Sigmoid colon (tissue), 7 donors: ENCODE results near the gene F11R. TPM values are rescaled to one million over a fixed set of nuclear protein-coding genes. Genes with fewer than 3 reads are reported as not detected.

Source experiments
- DNase-seq: peaks from one replicate; pipeline ENCODE4 v3.0.0-alpha.2; 2019
- H3K27ac ChIP-seq, 4 donors: fragments of 200-600 bp; sonication (generic); one replicate each; pipeline ENCODE4 v1.5.1; 2016 to 2019; ENCODE audit warnings: mild to moderate bottlenecking in 1 of 4
- H3K27me3 ChIP-seq, 3 donors: fragments of 200-600 bp; sonication (generic); one replicate each; pipeline ENCODE4 v1.5.1; 2019; ENCODE audit warnings: mild to moderate bottlenecking in 1 of 3
- H3K36me3 ChIP-seq, 4 donors: fragments of 200-600 bp; sonication (generic); one replicate each; pipeline ENCODE4 v1.5.1; 2016 to 2019
- H3K4me1 ChIP-seq, 4 donors: fragments of 200-600 bp; sonication (generic); one replicate each; pipeline ENCODE4 v1.5.1; 2017 to 2019
- H3K4me3 ChIP-seq, 4 donors: fragments of 200-600 bp; sonication (generic); one replicate each; pipeline ENCODE4 v1.5.1; 2017 to 2019; ENCODE audit warnings: mild to moderate bottlenecking in 2 of 4, moderate library complexity in 1 of 4
- H3K9me3 ChIP-seq, 4 donors: fragments of 200-600 bp in 3 of 4; sonication (generic) in 3 of 4; one replicate each; pipeline versions ENCODE4 v1.5.1 to v1.6.1; 2013 to 2019
- EP300 ChIP-seq, 4 donors: sonication (generic); formaldehyde crosslinking; IDR thresholded peaks; one replicate each; pipeline ENCODE4 v1.6.1; 2017; ENCODE audit warnings: antibody characterized with exemption in 4 of 4
- POLR2A ChIP-seq, 2 donors: fragments of 450-650 bp; IDR thresholded peaks; one replicate each; pipeline ENCODE4 v1.6.1; 2016; ENCODE audit warnings: antibody characterized with exemption in 2 of 2, mild to moderate bottlenecking in 2 of 2, moderate library complexity in 2 of 2
- POLR2AphosphoS5 ChIP-seq, 4 donors: sonication (generic); formaldehyde crosslinking; IDR thresholded peaks; one replicate each; pipeline ENCODE4 v1.6.1; 2017; ENCODE audit warnings: antibody characterized with exemption in 4 of 4
- WGBS, 2 donors: extraction: QIAGEN DNeasy Blood & Tissue Kit; methylation state at CpG; one replicate each; pipeline ENCODE4 v1.1.7; 2013; 5-methylcytosine and 5-hydroxymethylcytosine counted together
- intact Hi-C: fragments of 100-400 bp; cut with DNase I; formaldehyde crosslinking; loops from one replicate; pipeline ENCODE4 v1.15.1; 2023
- polyA plus RNA-seq, 3 donors: library from polyadenylated mRNA; stranded (reverse); fragments of 200-250 nt; gene quantifications; one replicate each; pipeline ENCODE4 v1.2.3, GENCODE V29; 2013
- total RNA-seq, 4 donors: library from RNA; depleted of rRNA; stranded (reverse); fragments of >200 nt; gene quantifications; one replicate each; pipeline ENCODE4 v1.1.0, GENCODE V29; 2016
- TF ChIP-seq, protein P1 (sequence below), 4 experiments: fragments of 450-650 bp in 3 of 4; fragments of 200-600 bp in 1 of 4; IDR thresholded peaks; one replicate each; pipeline ENCODE4 v1.5.1; 2016 to 2019; ENCODE audit warnings: antibody characterized with exemption in 4 of 4, mild to moderate bottlenecking in 3 of 4, moderate library complexity in 2 of 4
- donor health status: healthy with polysubstance abuse.
- donor health status: Bipolar disorder and iron deficiency.
- donor health status: healthy.

The F11R gene
- total and polyA plus RNA-seq, 7 donors, result 2.7 to 96.7 (median 15.6) TPM

DNA sequence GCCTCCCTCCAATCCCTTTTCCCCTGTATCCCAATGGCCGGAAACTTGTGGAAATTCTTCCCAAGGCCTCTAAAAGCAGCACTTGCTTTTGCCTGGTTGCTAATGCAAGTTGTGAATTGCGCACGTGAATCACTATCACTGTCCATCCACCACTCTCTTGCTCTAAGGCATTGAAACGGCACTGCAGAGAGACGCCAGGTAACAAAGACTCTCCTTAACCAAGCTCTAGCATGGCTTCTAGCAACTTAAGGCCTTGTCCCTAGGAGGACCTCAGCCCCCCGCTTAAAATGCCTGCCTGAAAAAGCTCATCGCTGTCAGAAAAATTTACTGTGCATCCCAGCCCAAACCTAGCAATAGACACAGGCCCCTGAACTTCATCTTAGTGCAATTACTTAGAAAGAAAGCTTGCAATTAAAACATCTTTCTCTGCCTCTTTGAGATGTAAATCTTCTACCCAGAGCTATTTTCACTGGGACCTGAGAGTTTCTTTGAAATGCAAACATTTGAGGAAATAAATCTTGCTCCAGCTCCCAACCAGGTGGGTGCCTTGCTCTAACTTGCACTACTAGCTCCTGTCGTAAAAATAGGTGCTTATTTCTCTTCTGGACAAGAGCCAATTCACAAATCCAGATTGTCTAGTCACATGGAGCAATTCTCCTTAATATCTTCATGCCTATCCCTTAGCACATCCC lies 33.4 kb downstream of the F11R start:
- no peak overlapping the region for H3K27ac ChIP-seq
- no peaks in the 10 kb centered on the region for H3K27me3 ChIP-seq
- H3K36me3 ChIP-seq, result no peaks in the 10 kb centered on the region
- 78 to 83% methylated on average over 8 of the region's 8 CpGs for WGBS, 2 donors
- H3K4me1 ChIP-seq, result peaks cover 0 to 5% (median 0%) of the 10 kb centered on the region in 4 donors
- H3K9me3 ChIP-seq, result no peaks in the 10 kb centered on the region
- DNase-seq, result no peak
- H3K4me3 ChIP-seq, result no peak overlapping the region
- intact Hi-C loops, result no loop called here
- TF ChIP-seq EP300 (IDR thresholded peaks at IDR 0.05) (no peak), POLR2AphosphoS5 (IDR thresholded peaks at IDR 0.05) (no peak), POLR2A (IDR thresholded peaks at IDR 0.05) (no peak)
- TF ChIP-seq, protein P1, sequence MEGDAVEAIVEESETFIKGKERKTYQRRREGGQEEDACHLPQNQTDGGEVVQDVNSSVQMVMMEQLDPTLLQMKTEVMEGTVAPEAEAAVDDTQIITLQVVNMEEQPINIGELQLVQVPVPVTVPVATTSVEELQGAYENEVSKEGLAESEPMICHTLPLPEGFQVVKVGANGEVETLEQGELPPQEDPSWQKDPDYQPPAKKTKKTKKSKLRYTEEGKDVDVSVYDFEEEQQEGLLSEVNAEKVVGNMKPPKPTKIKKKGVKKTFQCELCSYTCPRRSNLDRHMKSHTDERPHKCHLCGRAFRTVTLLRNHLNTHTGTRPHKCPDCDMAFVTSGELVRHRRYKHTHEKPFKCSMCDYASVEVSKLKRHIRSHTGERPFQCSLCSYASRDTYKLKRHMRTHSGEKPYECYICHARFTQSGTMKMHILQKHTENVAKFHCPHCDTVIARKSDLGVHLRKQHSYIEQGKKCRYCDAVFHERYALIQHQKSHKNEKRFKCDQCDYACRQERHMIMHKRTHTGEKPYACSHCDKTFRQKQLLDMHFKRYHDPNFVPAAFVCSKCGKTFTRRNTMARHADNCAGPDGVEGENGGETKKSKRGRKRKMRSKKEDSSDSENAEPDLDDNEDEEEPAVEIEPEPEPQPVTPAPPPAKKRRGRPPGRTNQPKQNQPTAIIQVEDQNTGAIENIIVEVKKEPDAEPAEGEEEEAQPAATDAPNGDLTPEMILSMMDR (IDR thresholded peaks at IDR 0.05), result no peak

DNA sequence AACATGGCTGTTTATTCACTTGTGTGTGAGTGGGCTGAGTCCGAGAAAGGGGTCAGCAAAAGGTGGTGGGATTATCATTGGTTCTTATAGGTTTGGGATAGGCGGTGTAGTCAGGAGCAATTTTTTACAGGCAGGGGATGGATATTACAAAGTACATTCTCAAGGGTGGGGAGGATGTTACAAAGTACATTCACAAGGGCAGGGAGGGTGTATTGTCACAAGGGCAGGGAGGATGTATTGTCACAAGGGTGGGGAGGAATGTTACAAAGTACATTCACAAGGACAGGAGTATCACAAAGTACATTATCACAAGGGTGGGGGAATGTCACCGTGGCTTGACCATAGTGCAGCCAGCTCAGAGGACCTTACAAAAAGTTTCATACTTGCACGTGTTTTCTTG lies 35.2 kb downstream of the F11R start:
- H3K27ac ChIP-seq, result no peak overlapping the region
- H3K27me3 ChIP-seq, result peaks cover 0 to 16% (median 14%) of the 10 kb centered on the region in 3 donors
- no peak for DNase-seq
- 90 to 94% methylated on average over 4 of the region's 4 CpGs for WGBS, 2 donors
- intact Hi-C loops, result no loop called here
- TF ChIP-seq EP300 (IDR thresholded peaks at IDR 0.05), result no peak
- TF ChIP-seq POLR2A (IDR thresholded peaks at IDR 0.05), result no peak
- no peak for TF ChIP-seq POLR2AphosphoS5 (IDR thresholded peaks at IDR 0.05)
- TF ChIP-seq, protein P1 (IDR thresholded peaks at IDR 0.05), result no peak
- no peak overlapping the region for H3K4me3 ChIP-seq
- H3K36me3 ChIP-seq, result no peaks in the 10 kb centered on the region
- H3K4me1 ChIP-seq, result peaks cover 0 to 12% (median 2%) of the 10 kb centered on the region in 4 donors
- H3K9me3 ChIP-seq, result no peaks in the 10 kb centered on the region

DNA sequence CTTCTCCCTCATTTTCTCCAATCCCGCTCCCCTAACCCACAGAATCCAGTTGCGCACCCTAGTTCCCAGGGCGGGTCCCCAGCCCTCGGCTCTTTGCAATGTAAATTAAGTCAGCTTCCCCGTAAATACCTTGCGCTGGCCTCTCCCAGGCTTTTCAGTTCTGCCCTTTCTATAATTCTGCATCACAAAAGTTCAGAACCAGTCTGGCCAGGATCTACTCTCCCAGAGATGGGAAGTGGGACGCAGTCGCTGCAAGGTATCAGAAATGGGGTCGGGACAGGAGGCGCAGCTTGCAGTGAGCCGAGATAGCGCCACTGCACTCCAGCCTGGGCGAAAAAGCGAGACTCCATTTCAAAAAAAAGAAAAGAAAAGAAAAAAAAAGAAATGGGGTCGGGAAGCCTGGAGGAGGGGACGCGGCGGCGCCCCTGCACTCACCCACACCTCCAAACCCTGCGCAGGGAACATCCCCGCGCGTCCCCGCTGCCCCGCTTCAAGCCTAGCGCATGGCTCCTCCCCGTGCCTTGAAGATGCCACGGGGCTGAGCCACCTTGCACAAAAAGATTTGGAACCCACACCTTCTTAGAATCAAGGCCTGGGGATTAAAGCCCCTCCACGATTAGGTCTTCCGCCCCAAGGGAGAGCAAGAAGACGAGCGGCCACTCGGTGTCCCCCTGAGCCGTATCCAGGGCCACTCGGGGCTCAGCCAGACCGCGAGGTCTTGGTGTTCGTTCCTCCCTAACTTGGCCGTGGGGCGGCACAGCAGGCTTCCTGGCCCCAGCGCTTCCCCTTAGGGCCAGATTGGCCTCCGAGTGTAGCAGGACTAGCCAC lies 39.2 kb downstream of the F11R start:
- no peak overlapping the region for H3K4me3 ChIP-seq
- WGBS, 2 donors, result 5 to 21% methylated on average over 42 of the region's 42 CpGs
- H3K27me3 ChIP-seq, result peaks cover 0 to 25% (median 14%) of the 10 kb centered on the region in 3 donors
- peaks cover 0 to 7% (median 2%) of the 10 kb centered on the region in 4 donors for H3K4me1 ChIP-seq
- no peaks in the 10 kb centered on the region for H3K9me3 ChIP-seq
- intact Hi-C loops, result no loop called here
- no peak for DNase-seq
- no peak overlapping the region for H3K27ac ChIP-seq
- no peak for TF ChIP-seq POLR2AphosphoS5 (IDR thresholded peaks at IDR 0.05)
- no peaks in the 10 kb centered on the region for H3K36me3 ChIP-seq

DNA sequence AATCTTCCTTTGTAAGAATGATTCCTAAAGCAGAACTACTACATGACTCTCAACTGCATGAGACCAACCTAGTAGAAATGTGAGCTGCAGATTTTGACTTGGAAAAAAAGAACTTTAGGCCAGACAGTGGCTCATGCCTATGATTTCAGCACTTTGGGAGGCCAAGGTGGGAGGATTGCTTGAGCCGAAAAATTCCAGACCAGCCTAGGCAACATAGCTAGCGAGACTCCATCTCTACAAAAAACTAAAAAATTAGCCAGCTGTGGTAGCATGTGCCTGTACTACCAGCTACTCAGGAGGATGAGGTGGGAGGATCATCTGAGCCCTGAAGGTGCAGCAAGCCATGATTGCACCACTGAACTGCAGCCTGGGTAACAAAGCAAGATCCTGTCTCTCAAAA lies 41.7 kb downstream of the F11R start:
- intact Hi-C loops, result no loop called here
- no peaks in the 10 kb centered on the region for H3K36me3 ChIP-seq
- WGBS, 2 donors, result 92 to 94% methylated on average over 2 of the region's 2 CpGs
- DNase-seq, result no peak
- TF ChIP-seq, protein P1 (IDR thresholded peaks at IDR 0.05), result no peak
- TF ChIP-seq POLR2AphosphoS5 (IDR thresholded peaks at IDR 0.05) (no peak), POLR2A (IDR thresholded peaks at IDR 0.05) (no peak), EP300 (IDR thresholded peaks at IDR 0.05) (no peak)
- H3K27ac ChIP-seq, result no peak overlapping the region
- H3K4me3 ChIP-seq, result no peak overlapping the region
- H3K4me1 ChIP-seq, result peaks cover 0 to 7% (median 2%) of the 10 kb centered on the region in 4 donors
- no peaks in the 10 kb centered on the region for H3K9me3 ChIP-seq
- H3K27me3 ChIP-seq, result peaks cover 0 to 25% (median 14%) of the 10 kb centered on the region in 3 donors

DNA sequence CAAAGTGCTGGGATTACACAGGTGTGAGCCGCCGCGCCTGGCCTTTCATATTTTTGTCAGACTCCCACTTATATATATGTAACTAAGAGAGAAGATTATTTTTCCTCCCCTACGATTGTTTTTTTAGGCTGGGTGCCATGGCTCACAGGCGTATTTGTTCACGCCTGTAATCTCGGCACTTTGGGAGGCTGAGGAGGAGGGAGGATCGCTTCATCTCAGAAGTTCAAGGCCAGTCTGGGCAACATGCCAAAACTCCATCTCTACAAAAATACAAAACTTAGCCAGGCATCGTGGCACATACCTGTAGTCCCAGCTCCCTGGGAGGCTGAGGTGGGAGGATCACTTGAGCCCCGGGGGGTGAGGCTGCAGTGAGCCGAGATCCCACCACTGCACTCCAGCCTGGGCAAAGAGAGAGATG lies 42.4 kb downstream of the F11R start:
- intact Hi-C loops, result no loop called here
- Histone ChIP-seq H3K9me3 (no peaks in the 10 kb centered on the region), H3K36me3 (no peaks in the 10 kb centered on the region), H3K27me3 (peaks cover 0 to 25% (median 14%) of the 10 kb centered on the region in 3 donors), H3K4me1 (peaks cover 0 to 7% (median 2%) of the 10 kb centered on the region in 4 donors), H3K27ac (no peak overlapping the region), H3K4me3 (no peak overlapping the region)
- TF ChIP-seq POLR2A (IDR thresholded peaks at IDR 0.05) (no peak), POLR2AphosphoS5 (IDR thresholded peaks at IDR 0.05) (no peak), EP300 (IDR thresholded peaks at IDR 0.05) (no peak)
- TF ChIP-seq, protein P1 (IDR thresholded peaks at IDR 0.05), result no peak
- WGBS, 2 donors, result 19 to 69% methylated on average over 11 of the region's 11 CpGs
- no peak for DNase-seq
